ENCODE results near the gene SWAP70. TPM values are rescaled to one million over a fixed set of nuclear protein-coding genes. Genes with fewer than 3 reads are reported as not detected.

Gene SWAP70
- total and polyA plus RNA-seq, 7 experiments from 2014 or later = 2.3 to 15.6 (median 4.5) TPM

DNA sequence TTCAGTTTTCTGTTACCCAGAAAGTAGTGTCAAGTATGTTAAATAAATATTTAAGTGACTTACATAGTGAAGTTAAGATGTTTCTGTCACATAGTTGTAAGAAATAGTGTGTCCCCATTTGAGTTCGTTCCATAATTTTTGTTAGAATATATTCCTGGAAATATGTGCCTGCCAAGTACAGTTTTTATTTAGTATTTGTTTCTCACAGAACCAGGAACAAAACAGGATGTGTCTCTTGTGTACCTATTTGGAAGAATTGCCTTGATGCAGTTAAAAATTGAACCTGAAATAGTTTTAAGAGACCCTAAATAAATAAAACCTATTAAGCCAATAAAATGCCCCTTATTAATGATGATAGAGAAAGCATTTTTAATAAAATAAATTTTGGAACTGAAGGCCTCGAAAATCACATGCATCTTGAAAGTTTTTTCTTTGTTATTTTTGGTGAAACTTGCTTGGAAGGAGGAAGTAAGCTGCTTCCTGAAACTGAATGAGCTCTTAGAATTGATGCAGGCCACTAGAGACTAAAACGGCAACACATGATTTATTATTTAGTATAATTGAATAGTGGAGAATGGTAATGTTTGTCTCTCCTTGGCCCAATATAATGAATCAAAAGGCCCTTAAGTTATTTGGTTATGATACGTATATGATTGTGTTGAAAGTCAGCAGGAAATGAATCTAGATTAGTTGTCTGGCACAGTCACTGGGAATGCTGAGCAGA lies 55.9 kb downstream of the SWAP70 start:
- Mint-ChIP-seq H3K4me3 (peak overlapping the region in 2 of 10 donors; percentile 24 to 30), H3K27ac (peak overlapping the region in 3 of 9 donors; percentile 28 to 65 (median 31)), H3K27me3 (no peaks in the 10 kb centered on the region), H3K9me3 (peaks cover 0 to 16% (median 0%) of the 10 kb centered on the region in 11 donors), H3K36me3 (peaks cover 3 to 27% (median 5%) of the 10 kb centered on the region in 5 donors), H3K4me1 (peaks cover 13 to 26% (median 18%) of the 10 kb centered on the region in 7 donors)
- Histone ChIP-seq H3K4me3 (ENCODE audit: low read length) (no peak overlapping the region), H3K4me1 (ENCODE audit: control insufficient read depth in 2 of 2, insufficient read depth in 2 of 2, low read length in 2 of 2) (no peaks in the 10 kb centered on the region), H3K27me3 (ENCODE audit: control insufficient read depth in 2 of 2, insufficient read depth in 2 of 2, low read length in 2 of 2) (no peaks in the 10 kb centered on the region), H3K36me3 (ENCODE audit: control insufficient read depth in 2 of 3, insufficient read depth in 3 of 3, low read length in 3 of 3) (no peaks in the 10 kb centered on the region), H3K9me3 (ENCODE audit: control insufficient read depth in 2 of 3, low read length in 3 of 3) (no peaks in the 10 kb centered on the region), H3K27ac (ENCODE audit: low read depth, low read length) (no peak overlapping the region)
- ATAC-seq = no peak
- no peak for DNase-seq
- ChIA-PET CTCF (interaction anchor here (1.3 kb wide), 1 partner anchor 27 kb away, joined by 3 read pairs; no protein-coding TSS in a partner anchor), POLR2A (no interaction called here)
- intact Hi-C loops (cut with micrococcal nuclease) = no loop called here

DNA sequence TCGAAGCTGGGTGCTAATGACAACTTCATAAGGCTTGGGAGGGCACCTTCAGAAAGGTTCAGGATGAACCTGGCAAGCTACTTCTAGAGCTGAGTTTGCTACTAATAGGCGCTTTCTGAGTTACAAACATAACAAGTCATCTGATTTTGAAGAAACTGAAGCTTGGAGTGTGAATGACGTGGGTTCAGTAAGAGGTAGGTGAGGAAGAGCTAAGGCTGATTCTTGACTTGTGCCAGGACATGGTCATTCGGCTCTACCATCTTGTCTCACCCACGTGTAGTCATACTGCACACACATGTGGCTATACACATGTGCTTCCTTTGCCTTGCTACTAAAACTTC lies 56.4 kb downstream of the SWAP70 start:
- ChIA-PET CTCF (interaction anchor here (1.3 kb wide), 1 partner anchor 27 kb away, joined by 3 read pairs; no protein-coding TSS in a partner anchor), POLR2A (no interaction called here)
- H3K36me3 ChIP-seq (ENCODE audit: control insufficient read depth in 2 of 3, insufficient read depth in 3 of 3, low read length in 3 of 3) = no peaks in the 10 kb centered on the region
- no peak overlapping the region for H3K4me3 ChIP-seq (ENCODE audit: low read length)
- peaks cover 13 to 26% (median 18%) of the 10 kb centered on the region in 7 donors for H3K4me1 Mint-ChIP-seq
- no peaks in the 10 kb centered on the region for H3K27me3 ChIP-seq (ENCODE audit: control insufficient read depth in 2 of 2, insufficient read depth in 2 of 2, low read length in 2 of 2)
- H3K9me3 Mint-ChIP-seq = peaks cover 0 to 14% (median 0%) of the 10 kb centered on the region in 11 donors
- ATAC-seq (no peak), DNase-seq (no peak)
- H3K9me3 ChIP-seq (ENCODE audit: control insufficient read depth in 2 of 3, low read length in 3 of 3) = no peaks in the 10 kb centered on the region
- intact Hi-C loops (cut with micrococcal nuclease) = no loop called here
- no peaks in the 10 kb centered on the region for H3K4me1 ChIP-seq (ENCODE audit: control insufficient read depth in 2 of 2, insufficient read depth in 2 of 2, low read length in 2 of 2)
- peaks cover 3 to 25% (median 4%) of the 10 kb centered on the region in 5 donors for H3K36me3 Mint-ChIP-seq
- peak overlapping the region in 2 of 9 donors; percentile 31 to 65 for H3K27ac Mint-ChIP-seq
- H3K27ac ChIP-seq (ENCODE audit: low read depth, low read length) = no peak overlapping the region
- H3K4me3 Mint-ChIP-seq = no peak overlapping the region
- no peaks in the 10 kb centered on the region for H3K27me3 Mint-ChIP-seq

- ChIA-PET POLR2A (no interaction called here), CTCF (no interaction called here)
- no peaks in the 10 kb centered on the region for H3K9me3 ChIP-seq (ENCODE audit: control insufficient read depth in 2 of 3, low read length in 3 of 3)
- H3K27me3 Mint-ChIP-seq = no peaks in the 10 kb centered on the region
- ATAC-seq (no peak), DNase-seq (no peak)
- no peak overlapping the region for H3K27ac ChIP-seq (ENCODE audit: low read depth, low read length)
- peaks cover 8 to 22% (median 14%) of the 10 kb centered on the region in 7 donors for H3K4me1 Mint-ChIP-seq
- H3K9me3 Mint-ChIP-seq = peaks cover 0 to 2% (median 0%) of the 10 kb centered on the region in 11 donors
- H3K4me3 ChIP-seq (ENCODE audit: low read length) = no peak overlapping the region
- H3K4me1 ChIP-seq (ENCODE audit: control insufficient read depth in 2 of 2, insufficient read depth in 2 of 2, low read length in 2 of 2) = no peaks in the 10 kb centered on the region
- no peaks in the 10 kb centered on the region for H3K27me3 ChIP-seq (ENCODE audit: control insufficient read depth in 2 of 2, insufficient read depth in 2 of 2, low read length in 2 of 2)
- no peak overlapping the region for H3K27ac Mint-ChIP-seq
- intact Hi-C loops (cut with micrococcal nuclease) = no loop called here
- no peak overlapping the region for H3K4me3 Mint-ChIP-seq
- H3K36me3 ChIP-seq (ENCODE audit: control insufficient read depth in 2 of 3, insufficient read depth in 3 of 3, low read length in 3 of 3) = no peaks in the 10 kb centered on the region
- H3K36me3 Mint-ChIP-seq = peaks cover 0 to 10% (median 4%) of the 10 kb centered on the region in 5 donors
Observed at GRCh38 chr11:9722023-9722422, 58.1 kb downstream of the SWAP70 start.

DNA sequence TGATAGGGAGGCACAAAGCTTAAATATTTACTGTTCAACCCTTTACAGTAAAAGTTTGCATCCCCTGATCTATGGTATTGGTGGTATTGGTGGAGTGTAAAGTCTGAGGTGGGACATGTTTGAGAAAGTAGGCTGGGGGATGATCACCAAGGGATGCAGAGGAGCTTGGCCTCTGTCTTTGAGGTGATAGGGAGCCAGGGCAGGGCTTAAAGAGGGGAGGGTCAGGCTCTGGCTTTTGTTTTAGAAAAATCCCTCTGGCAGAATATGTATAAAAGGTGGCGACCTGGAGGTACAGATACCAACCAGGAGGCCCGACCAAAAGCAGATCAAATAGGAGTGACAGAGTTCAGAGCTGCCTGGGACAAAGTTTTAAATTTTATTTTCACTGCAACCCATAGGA lies 59.0 kb downstream of the SWAP70 start:
- CTCF ChIA-PET = no interaction called here
- peaks cover 0 to 2% (median 0%) of the 10 kb centered on the region in 11 donors for H3K9me3 Mint-ChIP-seq
- no peak for ATAC-seq

GRCh38 chr11:9726321-9727022 lies 62.6 kb downstream of the SWAP70 start:
- no peak overlapping the region for H3K27ac Mint-ChIP-seq
- intact Hi-C loops (cut with micrococcal nuclease) = no loop called here
- no peaks in the 10 kb centered on the region for H3K27me3 ChIP-seq (ENCODE audit: control insufficient read depth in 2 of 2, insufficient read depth in 2 of 2, low read length in 2 of 2)
- DNase-seq (no peak), ATAC-seq (no peak)
- H3K27me3 Mint-ChIP-seq = no peaks in the 10 kb centered on the region
- H3K27ac ChIP-seq (ENCODE audit: low read depth, low read length) = no peak overlapping the region
- H3K36me3 ChIP-seq (ENCODE audit: control insufficient read depth in 2 of 3, insufficient read depth in 3 of 3, low read length in 3 of 3) = no peaks in the 10 kb centered on the region
- no peak overlapping the region for H3K4me3 Mint-ChIP-seq
- no peaks in the 10 kb centered on the region for H3K9me3 Mint-ChIP-seq
- no peaks in the 10 kb centered on the region for H3K4me1 ChIP-seq (ENCODE audit: control insufficient read depth in 2 of 2, insufficient read depth in 2 of 2, low read length in 2 of 2)
- H3K4me1 Mint-ChIP-seq = peaks cover 0 to 4% (median 0%) of the 10 kb centered on the region in 7 donors
- CTCF ChIA-PET = no interaction called here
- no peak overlapping the region for H3K4me3 ChIP-seq (ENCODE audit: low read length)
- POLR2A ChIA-PET = no interaction called here
- H3K9me3 ChIP-seq (ENCODE audit: control insufficient read depth in 2 of 3, low read length in 3 of 3) = no peaks in the 10 kb centered on the region
- H3K36me3 Mint-ChIP-seq = peaks cover 0 to 6% (median 0%) of the 10 kb centered on the region in 5 donors

More for the DNA sequence above, 59.0 kb downstream of the SWAP70 start:
- no peak overlapping the region for H3K27ac ChIP-seq (ENCODE audit: low read depth, low read length)
- H3K9me3 ChIP-seq (ENCODE audit: control insufficient read depth in 2 of 3, low read length in 3 of 3) = no peaks in the 10 kb centered on the region
- H3K36me3 ChIP-seq (ENCODE audit: control insufficient read depth in 2 of 3, insufficient read depth in 3 of 3, low read length in 3 of 3) = no peaks in the 10 kb centered on the region
- no peak for DNase-seq
- Mint-ChIP-seq H3K27ac (no peak overlapping the region), H3K4me1 (peaks cover 6 to 19% (median 14%) of the 10 kb centered on the region in 7 donors), H3K36me3 (peaks cover 0 to 9% (median 4%) of the 10 kb centered on the region in 5 donors), H3K4me3 (no peak overlapping the region), H3K27me3 (no peaks in the 10 kb centered on the region)
- POLR2A ChIA-PET = no interaction called here
- no peak overlapping the region for H3K4me3 ChIP-seq (ENCODE audit: low read length)
- H3K4me1 ChIP-seq (ENCODE audit: control insufficient read depth in 2 of 2, insufficient read depth in 2 of 2, low read length in 2 of 2) = no peaks in the 10 kb centered on the region
- no peaks in the 10 kb centered on the region for H3K27me3 ChIP-seq (ENCODE audit: control insufficient read depth in 2 of 2, insufficient read depth in 2 of 2, low read length in 2 of 2)
- intact Hi-C loops (cut with micrococcal nuclease) = no loop called here

GRCh38 chr11:9728058-9728457 lies 64.2 kb downstream of the SWAP70 start:
- Histone ChIP-seq H3K4me3 (ENCODE audit: low read length) (no peak overlapping the region), H3K9me3 (ENCODE audit: control insufficient read depth in 2 of 3, low read length in 3 of 3) (no peaks in the 10 kb centered on the region), H3K36me3 (ENCODE audit: control insufficient read depth in 2 of 3, insufficient read depth in 3 of 3, low read length in 3 of 3) (no peaks in the 10 kb centered on the region), H3K27me3 (ENCODE audit: control insufficient read depth in 2 of 2, insufficient read depth in 2 of 2, low read length in 2 of 2) (no peaks in the 10 kb centered on the region), H3K4me1 (ENCODE audit: control insufficient read depth in 2 of 2, insufficient read depth in 2 of 2, low read length in 2 of 2) (no peaks in the 10 kb centered on the region), H3K27ac (ENCODE audit: low read depth, low read length) (no peak overlapping the region)
- DNase-seq = no peak
- POLR2A ChIA-PET = no interaction called here
- intact Hi-C loops (cut with micrococcal nuclease) = no loop called here
- Mint-ChIP-seq H3K27me3 (no peaks in the 10 kb centered on the region), H3K4me3 (no peak overlapping the region), H3K4me1 (peaks cover 0 to 4% (median 0%) of the 10 kb centered on the region in 7 donors), H3K27ac (no peak overlapping the region), H3K36me3 (peaks cover 0 to 8% (median 2%) of the 10 kb centered on the region in 5 donors), H3K9me3 (no peaks in the 10 kb centered on the region)
- CTCF ChIA-PET = no interaction called here
- no peak for ATAC-seq
